HCT116 (cell line): ENCODE data around the gene FHDC1. TPM values are rescaled to one million over a fixed set of nuclear protein-coding genes. Genes with fewer than 3 reads are reported as not detected.

Experiments
- ATAC-seq: fragments of 200-7000 bp; cut with Tn5 transposase; 2 replicates; pipeline ENCODE4 v1.9.1; 2020; ENCODE audit warnings: mild to moderate bottlenecking, moderate library complexity
- BruUV-seq: library from RNA; stranded (reverse); fragments of 400-500 nt; replicated peaks from 2 replicates; lab custom pipeline; 2021; lab: Mats Ljungman, UMichigan
- CTCF ChIA-PET: fragments of 300-600 bp; sonication (Branson Sonifier 250); formaldehyde crosslinking; loops from one replicate; lab custom pipeline; 2021; ENCODE audit warnings: antibody characterized with exemption; lab: Charles Lee
- POLR2A ChIA-PET: fragments of 300-600, 350-600 bp; sonication (Branson Sonifier 250); formaldehyde crosslinking; loops from one replicate; lab custom pipeline; 2021; ENCODE audit warnings: antibody characterized with exemption; lab: Charles Lee
- RAD21 ChIA-PET, 2 experiments: fragments of 300-600 bp; sonication (Branson Sonifier 250); formaldehyde crosslinking; loops; one replicate each; lab custom pipeline; 2023; ENCODE audit warnings: low total read pairs in 2 of 2; ENCODE audit not compliant: uncharacterized antibody in 2 of 2, unreplicated experiment in 2 of 2, low non-redundant PET in 1 of 2; lab: Charles Lee
- DNase-seq: peaks from one replicate; pipeline ENCODE4 v3.0.0-alpha.2; 2010; ENCODE audit warnings: low read depth, low spot score
- H2AFZ ChIP-seq: fragments of 200-600 bp; shearing (Covaris generic), sonication (generic); 2 replicates; pipeline ENCODE4 v1.6.1; 2017; ENCODE audit warnings: low read depth, mixed run types, mixed read lengths, antibody characterized with exemption, low read length; ENCODE audit not compliant: poor library complexity, severe bottlenecking
- H3K27ac ChIP-seq: 2 replicates; pipeline ENCODE4 v1.5.1; 2012; ENCODE audit warnings: low read depth, low read length
- H3K27me3 ChIP-seq: fragments of 200-600 bp; sonication (generic); 2 replicates; pipeline ENCODE4 v1.6.1; 2016; ENCODE audit warnings: mixed run types, low read length, mixed read lengths; ENCODE audit not compliant: insufficient read depth
- H3K36me3 ChIP-seq, 2 experiments: fragments of 200-500 bp in 1 of 2; fragments of 200-600 bp in 1 of 2; sonication (Bioruptor generic) in 1 of 2; sonication (generic) in 1 of 2; 2 replicates each; pipeline versions ENCODE4 v1.5.1 to v1.6.1; 2014 to 2016; ENCODE audit warnings: low read length in 2 of 2, inconsistent platforms in 1 of 2, mixed read lengths in 1 of 2, mixed run types in 1 of 2; ENCODE audit not compliant: insufficient read depth in 2 of 2, control insufficient read depth in 1 of 2
- H3K4me1 ChIP-seq, 2 experiments: fragments of 200-600 bp in 1 of 2; sonication (generic) in 1 of 2; 2 replicates each; pipeline versions ENCODE4 v1.5.1 to v1.6.1; 2012 to 2017; ENCODE audit warnings: low read length in 2 of 2, inconsistent platforms in 1 of 2, mild to moderate bottlenecking in 1 of 2, mixed read lengths in 1 of 2, mixed run types in 1 of 2, moderate library complexity in 1 of 2; ENCODE audit not compliant: insufficient read depth in 2 of 2, control insufficient read depth in 1 of 2
- H3K4me2 ChIP-seq: fragments of 200-600 bp; sonication (generic); 2 replicates; pipeline ENCODE4 v1.6.1; 2017; ENCODE audit warnings: mixed run types, low read length, mixed read lengths
- H3K4me3 ChIP-seq, 2 experiments: fragments of 200-600 bp in 1 of 2; sonication (generic) in 1 of 2; replicated peaks in 1 of 2; 2 replicates each; pipeline ENCODE4 v1.5.1; 2011 to 2016; ENCODE audit warnings: low read length in 2 of 2, control low read depth in 1 of 2, low read depth in 1 of 2, mild to moderate bottlenecking in 1 of 2, mixed read lengths in 1 of 2, mixed run types in 1 of 2
- H3K79me2 ChIP-seq: fragments of 200-600 bp; sonication (generic); 2 replicates; pipeline ENCODE4 v1.6.1; 2017; ENCODE audit warnings: mild to moderate bottlenecking, mixed run types, low read length, moderate library complexity, mixed read lengths; ENCODE audit not compliant: insufficient read depth
- H3K9ac ChIP-seq: fragments of 200-600 bp; sonication (generic); 2 replicates; pipeline ENCODE4 v1.6.1; 2016; ENCODE audit warnings: low read length, mixed read lengths
- H3K9me2 ChIP-seq: fragments of 200-600 bp; sonication (generic), shearing (Covaris generic); 2 replicates; pipeline ENCODE4 v1.6.1; 2017; ENCODE audit warnings: mixed run types, mild to moderate bottlenecking, moderate library complexity; ENCODE audit not compliant: insufficient read depth
- H3K9me3 ChIP-seq, 2 experiments: fragments of 200-500 bp in 1 of 2; fragments of 200-600 bp in 1 of 2; sonication (Bioruptor generic) in 1 of 2; sonication (generic) in 1 of 2; 2 replicates each; pipeline ENCODE4 v1.6.1; 2014 to 2017; ENCODE audit warnings: low read length in 2 of 2, mixed read lengths in 2 of 2, inconsistent platforms in 1 of 2, low read depth in 1 of 2, mild to moderate bottlenecking in 1 of 2, mixed run types in 1 of 2, moderate library complexity in 1 of 2; ENCODE audit not compliant: control insufficient read depth in 1 of 2, insufficient read depth in 1 of 2
- H4K20me1 ChIP-seq: fragments of 200-600 bp; sonication (generic), shearing (Covaris generic); 2 replicates; pipeline ENCODE4 v1.6.1; 2017; ENCODE audit warnings: mixed run types, mild to moderate bottlenecking, moderate library complexity; ENCODE audit not compliant: insufficient read depth
- CEBPB ChIP-seq: IDR thresholded peaks from 2 replicates; pipeline ENCODE4 v1.6.1; 2012; ENCODE audit warnings: low read depth
- CTCF ChIP-seq, 3 experiments: fragments of 200-600 bp in 1 of 3; sonication (generic) in 1 of 3; IDR thresholded peaks in 2 of 3; conservative IDR thresholded peaks in 1 of 3; 2 replicates each; pipeline ENCODE4 v1.5.1; 2012 to 2017; ENCODE audit warnings: low read depth in 2 of 3, low read length in 2 of 3, antibody characterized with exemption in 1 of 3, borderline replicate concordance in 1 of 3, control low read depth in 1 of 3, mild to moderate bottlenecking in 1 of 3, mixed read lengths in 1 of 3, mixed run types in 1 of 3, moderate library complexity in 1 of 3; ENCODE audit not compliant: insufficient read depth in 1 of 3
- EGR1 ChIP-seq: IDR thresholded peaks from 2 replicates; pipeline ENCODE4 v1.6.1; 2012; ENCODE audit warnings: low read depth
- ELF1 ChIP-seq: IDR thresholded peaks from 2 replicates; pipeline ENCODE4 v1.6.1; 2012; ENCODE audit warnings: low read depth, borderline replicate concordance
- FOSL1 ChIP-seq: IDR thresholded peaks from 2 replicates; pipeline ENCODE4 v1.6.1; 2012; ENCODE audit warnings: low read depth
- JUND ChIP-seq: IDR thresholded peaks from 2 replicates; pipeline ENCODE4 v1.6.1; 2012
- RAD21 ChIP-seq: IDR thresholded peaks from 2 replicates; pipeline ENCODE4 v1.6.1; 2012; ENCODE audit warnings: low read depth, mild to moderate bottlenecking
- REST ChIP-seq: IDR thresholded peaks from 2 replicates; pipeline ENCODE4 v1.6.1; 2012; ENCODE audit warnings: low read depth
- SIN3A ChIP-seq: IDR thresholded peaks from 2 replicates; pipeline ENCODE4 v1.6.1; 2012; ENCODE audit warnings: low read depth
- TCF7L2 ChIP-seq: IDR thresholded peaks from 2 replicates; pipeline ENCODE4 v1.7.0; 2011; ENCODE audit warnings: borderline replicate concordance, inconsistent platforms; ENCODE audit not compliant: insufficient read depth, insufficient read length; ENCODE audit errors: extremely low read depth
- YY1 ChIP-seq: IDR thresholded peaks from 2 replicates; pipeline ENCODE4 v1.6.1; 2011; ENCODE audit warnings: low read length, low read depth, moderate library complexity, mild to moderate bottlenecking; ENCODE audit not compliant: insufficient replicate concordance; ENCODE audit errors: extremely low read depth
- ZBTB33 ChIP-seq: IDR thresholded peaks from 2 replicates; pipeline ENCODE4 v1.6.1; 2011; ENCODE audit warnings: mild to moderate bottlenecking, low read length, moderate library complexity; ENCODE audit not compliant: insufficient replicate concordance; ENCODE audit errors: extremely low read depth
- ZNF274 ChIP-seq: fragments of 200-500 bp; sonication (Bioruptor generic); IDR thresholded peaks from 2 replicates; pipeline ENCODE4 v1.6.1; 2014; ENCODE audit warnings: mild to moderate bottlenecking, low read depth, low read length, inconsistent platforms
- intact Hi-C: fragments of 100-400 bp; cut with micrococcal nuclease; formaldehyde crosslinking; loops from 2 replicates; pipeline ENCODE4 v1.10.0; 2022
- total RNA-seq: library from RNA; stranded (reverse); gene quantifications from one replicate; pipeline ENCODE4 v1.2.1, GENCODE V29; 2021; ENCODE audit not compliant: unreplicated experiment

The FHDC1 gene
- total RNA-seq, 1 experiment from 2014 or later = 1.8 TPM

GRCh38 chr4:153027866-153028265 lies 91.7 kb downstream of the FHDC1 start:
- Histone ChIP-seq H3K9me2 (no peaks in the 10 kb centered on the region), H3K79me2 (no peaks in the 10 kb centered on the region), H3K4me2 (no peak overlapping the region), H3K9ac (no peak overlapping the region), H2AFZ (no peak overlapping the region), H3K27me3 (no peaks in the 10 kb centered on the region)
- RAD21 ChIA-PET = no interaction called here
- TF ChIP-seq JUND = no peak
- TF ChIP-seq RAD21 = no peak
- TF ChIP-seq REST = no peak
- TF ChIP-seq YY1 = no peak
- TF ChIP-seq SIN3A = no peak
- TF ChIP-seq EGR1 = no peak
- TF ChIP-seq CTCF (IDR thresholded peaks at IDR 0.05 in 2 of 3, conservative IDR thresholded peaks at IDR 0.05 in 1 of 3; ENCODE audit: borderline replicate concordance in 1 of 3, insufficient read depth in 1 of 3, low read depth in 2 of 3, low read length in 2 of 3) = no peak
- no peak for TF ChIP-seq CEBPB
- TF ChIP-seq FOSL1 = no peak
- TF ChIP-seq ELF1 = no peak
- TF ChIP-seq TCF7L2 = no peak
- no peak for TF ChIP-seq ZNF274
- no peak for TF ChIP-seq ZBTB33
- TF ChIP-seq, all 23 proteins: peak for 0
- no peak overlapping the region for H3K4me3 ChIP-seq
- ChIA-PET CTCF (no interaction called here), POLR2A (no interaction called here)
- H3K27ac ChIP-seq = no peak overlapping the region
- H4K20me1 ChIP-seq = no peaks in the 10 kb centered on the region
- intact Hi-C loops = no loop called here
- no peaks in the 10 kb centered on the region for H3K4me1 ChIP-seq
- no peaks in the 10 kb centered on the region for H3K9me3 ChIP-seq
- BruUV-seq = no TSS peak
- no peak for DNase-seq
- ATAC-seq = no peak
- no peaks in the 10 kb centered on the region for H3K36me3 ChIP-seq
